Ramos (cell line): ENCODE measurements around the gene PLCL2.

ENCODE experiments used
- in situ Hi-C: fragments of 300-500 bp; cut with MboI; formaldehyde crosslinking; loops from one replicate; pipeline ENCODE4 v1.14.3; 2022; ENCODE audit warnings: low sequenced_read_pairs; ENCODE audit not compliant: unreplicated experiment

The PLCL2 gene

GRCh38 chr3:16884748-16885592 is at the start of gene PLCL2:
TSS of gene PLCL2 (plus strand) at chr3:16884955. CDS start at chr3:16885040, 85 bp downstream.
- in situ Hi-C loops: no loop called here

GRCh38 chr3:16836505-16837237 is 48.1 kb upstream of the PLCL2 start:
- in situ Hi-C loops: no loop called here

- in situ Hi-C loops: no loop called here
Observed at GRCh38 chr3:16837602-16838001, 47.2 kb upstream of the PLCL2 start.

GRCh38 chr3:16838561-16838960 is 46.2 kb upstream of the PLCL2 start:
- in situ Hi-C loops: no loop called here

- in situ Hi-C loops: no loop called here
Observed at GRCh38 chr3:16839271-16840100, 45.3 kb upstream of the PLCL2 start.

- in situ Hi-C loops: no loop called here
Observed at GRCh38 chr3:16840101-16840424, 44.7 kb upstream of the PLCL2 start.

GRCh38 chr3:16841041-16841753 is 43.6 kb upstream of the PLCL2 start:
- in situ Hi-C loops: no loop called here

- in situ Hi-C loops: no loop called here
Observed at GRCh38 chr3:16841904-16842271, 42.9 kb upstream of the PLCL2 start.

GRCh38 chr3:16842272-16843270 is 42.2 kb upstream of the PLCL2 start:
- in situ Hi-C loops: no loop called here

- in situ Hi-C loops: no loop called here
Observed at GRCh38 chr3:16844222-16844621, 40.5 kb upstream of the PLCL2 start.

- in situ Hi-C loops: no loop called here
Observed at GRCh38 chr3:16844791-16845190, 40.0 kb upstream of the PLCL2 start.

GRCh38 chr3:16846373-16847080 is 38.2 kb upstream of the PLCL2 start:
- in situ Hi-C loops: no loop called here

GRCh38 chr3:16848007-16848406 is 36.7 kb upstream of the PLCL2 start:
- in situ Hi-C loops: no loop called here

GRCh38 chr3:16849229-16849628 is 35.5 kb upstream of the PLCL2 start:
- in situ Hi-C loops: no loop called here

GRCh38 chr3:16849795-16850194 is 35.0 kb upstream of the PLCL2 start:
- in situ Hi-C loops: no loop called here

GRCh38 chr3:16855497-16855896 is 29.3 kb upstream of the PLCL2 start:
- in situ Hi-C loops: no loop called here

- in situ Hi-C loops: no loop called here
Observed at GRCh38 chr3:16860234-16860633, 24.5 kb upstream of the PLCL2 start.

GRCh38 chr3:16861432-16861831 is 23.3 kb upstream of the PLCL2 start:
- in situ Hi-C loops: no loop called here
